ENCODE results near the gene BBS9. TPM values are rescaled to one million over a fixed set of nuclear protein-coding genes. Genes with fewer than 3 reads are reported as not detected.

BBS9 gene
- total and polyA plus RNA-seq, 3 donors from 2014 or later: 39.3 to 55.7 (median 53.3) TPM

DNA sequence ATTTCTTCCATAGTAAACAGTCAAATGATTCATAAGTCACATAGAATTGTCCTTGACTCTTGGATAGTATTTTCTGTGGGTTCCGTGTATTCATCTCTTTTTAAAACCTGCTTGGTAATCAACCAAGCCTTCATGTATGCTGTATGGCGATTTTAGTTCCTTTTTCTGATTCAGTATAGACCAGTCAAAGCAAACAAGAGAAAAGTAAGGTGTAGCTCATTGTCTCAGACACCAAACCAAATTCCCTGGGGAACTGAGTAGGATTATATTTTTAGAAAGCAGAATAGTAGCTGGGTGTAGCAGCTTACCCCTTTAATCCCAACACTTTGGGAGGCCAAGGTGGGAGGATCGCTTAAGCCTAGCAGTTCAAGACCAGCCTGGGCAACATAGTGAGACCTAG, 240.5 kb downstream of the BBS9 start:
- no peaks in the 10 kb centered on the region for H3K36me3 ChIP-seq (ENCODE audit: low read depth, missing control alignments)
- no peak overlapping the region for H3K4me3 ChIP-seq
- no peak for DNase-seq
- no peaks in the 10 kb centered on the region for H3K27me3 ChIP-seq
- TF ChIP-seq POLR2A (IDR thresholded peaks at IDR 0.05) (no peak), CTCF (IDR thresholded peaks at IDR 0.05) (no peak)
- no peaks in the 10 kb centered on the region for H3K4me1 ChIP-seq
- no peak overlapping the region for H3K27ac ChIP-seq
- no peaks in the 10 kb centered on the region for H3K9me3 ChIP-seq
- 87 to 96% methylated on average over 3 of the region's 3 CpGs for WGBS, 2 donors
- intact Hi-C loops (cut with DNase I; ENCODE audit: low total_unique reads): no loop called here

DNA sequence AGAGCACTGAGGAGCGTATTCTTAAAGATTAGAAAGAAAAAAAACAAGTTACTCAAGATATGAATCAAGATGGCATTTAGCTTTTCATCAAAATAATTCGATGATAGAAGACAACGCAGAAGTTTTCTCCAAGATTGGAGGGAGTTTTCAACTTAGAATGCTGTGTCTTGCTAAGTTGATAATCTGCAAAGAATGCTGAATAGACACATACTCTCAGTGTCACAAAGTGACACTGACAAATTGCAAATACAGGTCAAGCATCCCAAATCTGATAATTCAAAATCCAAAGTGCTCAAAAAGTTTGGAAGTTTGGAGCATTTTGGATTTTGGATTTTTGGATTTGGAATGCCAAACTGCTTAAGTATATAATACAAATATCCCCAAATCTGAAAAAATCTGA, 243.8 kb downstream of the BBS9 start:
- no peak overlapping the region for H3K27ac ChIP-seq
- TF ChIP-seq POLR2A (IDR thresholded peaks at IDR 0.05) (no peak), CTCF (IDR thresholded peaks at IDR 0.05) (no peak)
- no peak for DNase-seq
- H3K36me3 ChIP-seq (ENCODE audit: low read depth, missing control alignments): no peaks in the 10 kb centered on the region
- no peaks in the 10 kb centered on the region for H3K9me3 ChIP-seq
- 90 to 97% methylated on average over 3 of the region's 3 CpGs for WGBS, 2 donors
- H3K4me1 ChIP-seq: no peaks in the 10 kb centered on the region
- intact Hi-C loops (cut with DNase I; ENCODE audit: low total_unique reads): no loop called here
- H3K4me3 ChIP-seq: no peak overlapping the region
- no peaks in the 10 kb centered on the region for H3K27me3 ChIP-seq

DNA sequence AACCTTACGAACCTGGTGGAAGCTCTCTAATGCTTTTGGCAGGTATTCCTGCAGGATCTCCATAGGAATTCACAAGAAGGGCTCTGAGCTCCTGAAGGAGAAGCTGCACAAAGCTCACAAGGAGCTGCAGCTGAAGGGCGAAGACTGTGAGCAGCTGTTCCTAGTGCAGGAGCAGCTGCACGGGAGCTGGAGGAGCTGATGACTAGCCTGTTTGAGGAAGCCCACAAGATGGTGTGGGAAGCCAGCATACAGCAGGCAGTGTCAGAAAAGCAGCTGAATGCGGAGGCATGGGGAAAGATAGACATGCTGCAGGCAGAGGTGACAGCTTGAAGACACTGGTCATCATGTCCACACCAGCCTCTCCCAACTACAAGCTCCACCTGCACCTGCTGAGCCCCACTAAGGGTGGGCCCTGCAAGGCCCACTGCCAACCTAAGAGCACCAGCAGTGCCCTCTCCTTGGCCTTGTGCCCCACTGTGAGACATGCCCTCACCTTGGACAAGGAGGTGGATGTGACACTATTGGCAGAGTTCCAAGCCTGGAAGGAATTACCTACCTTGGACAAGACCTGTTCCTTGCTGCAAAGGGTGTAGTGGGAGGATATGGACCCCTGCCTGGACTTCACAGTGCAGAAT, 250.6 kb downstream of the BBS9 start:
- H3K4me3 ChIP-seq: no peak overlapping the region
- no peak overlapping the region for H3K27ac ChIP-seq
- no peaks in the 10 kb centered on the region for H3K9me3 ChIP-seq
- 93 to 96% methylated on average over 4 of the region's 4 CpGs for WGBS, 2 donors
- intact Hi-C loops (cut with DNase I; ENCODE audit: low total_unique reads): no loop called here
- H3K4me1 ChIP-seq: no peaks in the 10 kb centered on the region
- no peaks in the 10 kb centered on the region for H3K27me3 ChIP-seq
- no peaks in the 10 kb centered on the region for H3K36me3 ChIP-seq (ENCODE audit: low read depth, missing control alignments)
- DNase-seq: no peak
- TF ChIP-seq POLR2A (IDR thresholded peaks at IDR 0.05) (no peak), CTCF (IDR thresholded peaks at IDR 0.05) (no peak)

- Histone ChIP-seq H3K36me3 (ENCODE audit: low read depth, missing control alignments) (no peaks in the 10 kb centered on the region), H3K4me3 (no peak overlapping the region), H3K9me3 (no peaks in the 10 kb centered on the region), H3K27ac (no peak overlapping the region), H3K4me1 (no peaks in the 10 kb centered on the region), H3K27me3 (no peaks in the 10 kb centered on the region)
- DNase-seq: no peak
- 79 to 87% methylated on average over 3 of the region's 3 CpGs for WGBS, 2 donors
- intact Hi-C loops (cut with DNase I; ENCODE audit: low total_unique reads): no loop called here
- no peak for TF ChIP-seq POLR2A (IDR thresholded peaks at IDR 0.05)
- no peak for TF ChIP-seq CTCF (IDR thresholded peaks at IDR 0.05)
Measured at GRCh38 chr7:33388332-33388731, 259.0 kb downstream of the BBS9 start.

DNA sequence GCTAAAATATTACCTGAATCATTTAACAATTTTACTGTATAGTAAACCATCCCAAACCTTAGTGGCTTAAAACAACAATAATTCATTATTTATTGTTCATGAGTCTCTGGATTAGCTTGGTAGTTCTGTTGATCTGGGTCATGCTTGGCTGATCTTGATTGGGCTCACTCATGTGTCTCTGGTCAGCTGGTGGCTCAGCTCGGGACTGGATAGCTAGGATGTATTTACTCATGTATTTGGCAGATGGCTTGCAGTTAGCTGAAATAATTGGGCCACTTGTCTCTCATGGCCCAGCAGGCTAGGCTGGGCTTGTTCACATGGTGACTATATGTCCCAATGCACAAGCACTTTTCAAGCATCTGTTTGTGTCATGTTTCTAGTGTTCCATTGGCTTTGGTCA, 262.8 kb downstream of the BBS9 start:
- no peaks in the 10 kb centered on the region for H3K36me3 ChIP-seq (ENCODE audit: low read depth, missing control alignments)
- WGBS, 2 donors: 87 to 88% methylated on average over 1 of the region's 1 CpG
- DNase-seq: no peak
- no peak for TF ChIP-seq POLR2A (IDR thresholded peaks at IDR 0.05)
- TF ChIP-seq CTCF (IDR thresholded peaks at IDR 0.05): no peak
- no peak overlapping the region for H3K4me3 ChIP-seq
- no peaks in the 10 kb centered on the region for H3K27me3 ChIP-seq
- H3K27ac ChIP-seq: no peak overlapping the region
- intact Hi-C loops (cut with DNase I; ENCODE audit: low total_unique reads): no loop called here
- no peaks in the 10 kb centered on the region for H3K9me3 ChIP-seq
- no peaks in the 10 kb centered on the region for H3K4me1 ChIP-seq

All from testis (tissue), 3 donors.